Measurements from ENCODE around the gene CISD2.
"Not testable (repeated sequence)": the region's sequence is repeated elsewhere in the genome, so short reads cannot be mapped to it uniquely, and the experiment has no call there.

Gene CISD2

GRCh38 chr4:102868153-102868780 lies 525 bp upstream of the CISD2 start:
- H3K4me3 ChIP-seq (ENCODE audit: low read length) = peak overlapping the region; percentile 68
- no peak for TF ChIP-seq CTCF (conservative IDR thresholded peaks at IDR 0.05; ENCODE audit: low read length)
- no peak for DNase-seq (ENCODE audit: low read depth)

GRCh38 chr4:102869569-102870197 lies 891 bp downstream of the CISD2 start:
- H3K4me3 ChIP-seq (ENCODE audit: low read length) = peak overlapping the region; percentile 68
- TF ChIP-seq CTCF (conservative IDR thresholded peaks at IDR 0.05; ENCODE audit: low read length) = no peak
- no peak for DNase-seq (ENCODE audit: low read depth)

- no peak for TF ChIP-seq CTCF (conservative IDR thresholded peaks at IDR 0.05; ENCODE audit: low read length)
- no peak for DNase-seq (ENCODE audit: low read depth)
- H3K4me3 ChIP-seq (ENCODE audit: low read length) = no peak overlapping the region
These were observed 3.0 kb downstream of the CISD2 start for GRCh38 chr4:102871772-102872171.

- not testable (repeated sequence) for H3K4me3 ChIP-seq (ENCODE audit: low read length); DNase-seq (ENCODE audit: low read depth)
These were observed 8.8 kb downstream of the CISD2 start for GRCh38 chr4:102877477-102878106.

- peak; percentile 20 for DNase-seq (ENCODE audit: low read depth)
- not testable (repeated sequence) for H3K4me3 ChIP-seq (ENCODE audit: low read length)
These were observed 9.6 kb downstream of the CISD2 start for GRCh38 chr4:102878349-102878748.

GRCh38 chr4:102878901-102879300 lies 10.1 kb downstream of the CISD2 start:
- no peak overlapping the region for H3K4me3 ChIP-seq (ENCODE audit: low read length)
- TF ChIP-seq CTCF (conservative IDR thresholded peaks at IDR 0.05; ENCODE audit: low read length) = no peak
- DNase-seq (ENCODE audit: low read depth) = no peak

- DNase-seq (ENCODE audit: low read depth) = no peak
- H3K4me3 ChIP-seq (ENCODE audit: low read length) = no peak overlapping the region
- TF ChIP-seq CTCF (conservative IDR thresholded peaks at IDR 0.05; ENCODE audit: low read length) = no peak
These were observed 12.6 kb downstream of the CISD2 start for GRCh38 chr4:102881343-102881742.

GRCh38 chr4:102883278-102883677 lies 14.5 kb downstream of the CISD2 start:
- DNase-seq (ENCODE audit: low read depth) = no peak
- no peak for TF ChIP-seq CTCF (conservative IDR thresholded peaks at IDR 0.05; ENCODE audit: low read length)
- H3K4me3 ChIP-seq (ENCODE audit: low read length) = no peak overlapping the region

GRCh38 chr4:102888570-102888969 lies 19.8 kb downstream of the CISD2 start:
- not testable (repeated sequence) for H3K4me3 ChIP-seq (ENCODE audit: low read length); DNase-seq (ENCODE audit: low read depth)

- DNase-seq (ENCODE audit: low read depth); H3K4me3 ChIP-seq (ENCODE audit: low read length): not testable (repeated sequence)
These were observed 21.1 kb downstream of the CISD2 start for GRCh38 chr4:102889866-102890265.

- DNase-seq (ENCODE audit: low read depth); H3K4me3 ChIP-seq (ENCODE audit: low read length): not testable (repeated sequence)
These were observed 27.8 kb downstream of the CISD2 start for GRCh38 chr4:102896547-102896946.

- H3K4me3 ChIP-seq (ENCODE audit: low read length); DNase-seq (ENCODE audit: low read depth): not testable (repeated sequence)
These were observed 28.8 kb downstream of the CISD2 start for GRCh38 chr4:102897610-102898009.

Data from AG10803 (cell line).